DMS153 treated with DMSO at 0.1 percent for 48 hours (cell line): ENCODE measurements around the gene AGRN.
A peak's percentile ranks its signal among the peaks of the same experiment; 100 is the strongest.
"Not testable (repeated sequence)": the region's sequence is repeated elsewhere in the genome, so short reads cannot be mapped to it uniquely, and the experiment has no call there.

Source experiments
- DNase-seq: peaks from one replicate; lab custom pipeline; 2025; ENCODE audit not compliant: unreplicated experiment; lab: John Stamatoyannopoulos, UW

Gene AGRN

GRCh38 chr1:1020000-1020404 is at the start of gene AGRN:
TSS of gene AGRN (plus strand) at chr1:1020120. CDS start at chr1:1020173, 53 bp downstream.
- no peak for DNase-seq

DNA sequence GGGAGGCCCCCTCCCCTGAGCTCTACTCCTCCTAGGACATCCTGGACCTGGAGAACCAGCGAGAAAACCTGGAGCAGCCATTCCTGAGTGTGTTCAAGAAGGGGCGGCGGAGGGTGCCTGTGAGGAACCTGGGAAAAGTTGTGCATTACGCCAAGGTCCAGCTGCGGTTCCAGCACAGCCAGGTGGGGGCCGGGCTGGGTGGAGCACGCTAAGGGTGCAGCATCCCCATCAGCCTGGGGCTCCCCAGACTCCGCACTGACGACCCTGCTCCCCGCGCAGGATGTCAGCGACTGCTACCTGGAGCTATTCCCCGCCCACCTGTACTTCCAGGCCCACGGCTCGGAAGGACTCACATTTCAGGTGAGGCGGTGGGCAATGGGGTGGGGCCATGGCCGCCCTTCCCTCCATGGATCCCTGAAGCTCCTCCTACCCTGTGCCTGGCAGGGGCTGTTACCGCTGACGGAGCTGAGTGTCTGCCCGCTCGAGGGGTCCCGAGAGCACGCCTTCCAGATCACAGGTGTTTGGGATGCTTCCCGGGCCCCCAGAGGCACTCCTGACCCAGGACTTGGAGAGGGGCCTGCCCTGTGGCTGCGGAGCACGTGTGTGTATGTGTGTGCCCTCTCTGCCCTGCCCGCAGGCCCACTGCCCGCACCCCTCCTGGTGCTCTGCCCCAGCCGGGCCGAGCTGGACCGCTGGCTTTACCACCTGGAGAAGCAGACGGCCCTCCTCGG is 49.5 kb upstream of the AGRN start:
- no peak for DNase-seq

- DNase-seq = no peak
Observed at GRCh38 chr1:970973-971730, 48.8 kb upstream of the AGRN start.

DNA sequence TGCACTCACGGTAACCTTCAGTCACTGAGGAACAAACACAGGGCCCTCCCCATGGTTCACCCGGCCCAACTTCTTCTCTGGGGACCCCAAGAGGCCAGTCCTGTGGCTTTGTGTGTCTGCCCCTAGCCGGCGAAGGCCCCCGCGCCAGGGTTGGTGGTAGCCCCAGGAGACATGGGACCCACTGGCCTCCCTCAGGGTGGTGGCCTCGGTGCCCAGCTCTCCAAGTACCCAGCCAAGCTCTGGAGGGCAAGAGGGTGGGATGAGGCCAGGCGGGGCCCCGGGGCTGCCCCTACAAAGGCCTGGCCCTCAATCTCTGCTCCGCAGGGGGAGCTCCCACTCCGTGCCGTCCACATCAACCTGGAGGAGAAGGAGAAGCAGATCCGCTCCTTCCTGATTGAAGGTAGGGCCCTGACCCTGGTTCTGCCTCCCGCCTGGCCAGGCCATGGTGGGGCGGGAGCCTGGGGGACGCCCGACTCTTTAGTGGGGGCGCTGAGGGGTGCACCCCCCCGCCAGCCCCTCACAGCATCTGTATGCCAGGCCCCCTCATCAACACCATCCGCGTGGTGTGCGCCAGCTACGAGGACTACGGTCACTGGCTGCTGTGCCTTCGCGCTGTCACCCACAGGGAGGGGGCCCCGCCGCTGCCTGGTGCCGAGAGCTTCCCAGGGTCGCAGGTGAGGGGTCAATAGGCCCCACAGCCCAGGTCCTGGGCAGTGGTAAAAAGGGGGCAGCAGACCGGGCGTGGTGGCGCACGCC is 48.0 kb upstream of the AGRN start:
- no peak for DNase-seq

DNA sequence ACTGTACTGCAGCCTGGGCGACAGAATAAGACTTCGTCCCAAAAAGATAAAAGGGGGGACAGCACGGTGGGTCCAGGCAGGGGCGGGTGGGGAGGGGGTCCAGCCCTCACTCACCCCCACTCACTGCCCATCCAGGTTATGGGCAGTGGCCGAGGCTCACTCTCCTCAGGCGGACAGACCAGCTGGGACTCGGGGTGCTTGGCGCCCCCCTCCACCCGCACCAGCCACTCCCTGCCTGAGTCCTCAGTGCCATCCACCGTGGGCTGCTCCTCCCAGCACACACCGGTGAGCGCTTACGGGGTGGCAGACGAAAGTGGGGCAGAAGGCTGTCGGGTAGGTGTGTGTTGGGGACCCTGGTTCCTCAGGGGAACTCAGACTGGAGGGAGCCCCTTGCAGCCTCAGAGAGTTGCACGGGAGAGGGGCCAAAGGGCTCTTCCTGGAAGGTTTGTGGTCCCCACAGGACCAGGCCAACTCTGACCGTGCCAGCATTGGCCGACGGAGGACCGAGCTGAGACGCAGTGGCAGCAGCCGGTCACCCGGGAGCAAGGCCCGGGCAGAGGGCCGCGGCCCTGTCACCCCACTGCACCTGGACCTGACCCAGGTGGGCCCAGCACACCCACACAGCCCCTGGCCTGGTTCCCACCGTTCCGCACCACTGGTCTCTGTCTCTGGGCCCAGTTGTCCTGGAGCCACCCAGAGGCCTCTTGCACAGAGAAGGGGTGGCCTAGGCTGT is 47.0 kb upstream of the AGRN start:
- DNase-seq = no peak

DNA sequence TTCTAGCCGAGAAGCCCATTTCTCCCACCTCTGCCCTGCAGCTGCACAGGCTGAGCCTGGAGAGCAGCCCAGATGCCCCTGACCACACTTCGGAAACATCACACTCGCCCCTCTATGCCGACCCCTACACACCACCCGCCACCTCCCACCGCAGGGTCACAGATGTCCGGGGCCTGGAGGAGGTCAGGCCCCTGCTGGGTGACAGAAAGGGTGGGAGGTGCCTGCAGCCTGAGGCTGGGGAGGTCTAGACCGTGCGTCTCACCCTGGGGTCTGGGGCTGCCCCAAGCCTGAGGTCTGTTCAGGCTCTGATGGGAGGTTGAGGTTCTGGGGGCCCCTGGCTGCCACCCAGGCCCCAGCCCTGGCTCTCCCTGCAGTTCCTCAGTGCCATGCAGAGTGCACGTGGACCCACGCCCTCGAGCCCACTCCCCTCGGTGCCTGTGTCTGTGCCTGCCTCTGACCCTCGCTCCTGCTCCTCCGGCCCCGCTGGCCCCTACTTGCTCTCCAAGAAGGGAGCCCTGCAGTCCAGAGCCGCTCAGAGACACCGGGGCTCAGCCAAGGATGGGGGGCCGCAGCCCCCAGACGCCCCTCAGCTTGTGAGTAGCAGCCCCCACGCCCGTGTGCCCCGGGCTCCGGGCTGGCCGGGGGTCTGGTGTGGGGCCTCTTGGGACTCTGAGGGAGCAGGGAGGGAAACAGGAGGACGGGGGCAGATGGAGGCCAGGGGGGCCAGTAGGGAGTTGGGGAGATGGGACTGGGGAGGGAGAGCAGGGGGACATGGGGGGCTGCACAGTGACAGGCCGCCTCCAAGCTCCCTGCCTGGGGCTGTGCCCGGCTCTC is 46.2 kb upstream of the AGRN start:
- no peak for DNase-seq

DNA sequence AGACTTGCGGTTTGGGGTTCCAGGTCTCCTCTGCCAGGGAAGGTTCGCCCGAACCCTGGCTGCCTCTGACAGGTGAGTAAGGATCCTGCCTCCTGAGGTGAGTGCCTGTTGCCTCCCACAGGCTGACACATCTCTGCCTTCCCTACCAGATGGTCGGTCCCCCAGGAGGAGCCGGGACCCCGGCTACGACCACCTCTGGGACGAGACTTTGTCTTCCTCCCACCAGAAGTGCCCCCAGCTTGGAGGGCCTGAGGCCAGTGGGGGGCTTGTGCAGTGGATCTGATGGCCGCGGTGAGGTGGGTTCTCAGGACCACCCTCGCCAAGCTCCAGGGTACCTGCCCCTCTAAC is 45.7 kb upstream of the AGRN start:
- DNase-seq = no peak

DNA sequence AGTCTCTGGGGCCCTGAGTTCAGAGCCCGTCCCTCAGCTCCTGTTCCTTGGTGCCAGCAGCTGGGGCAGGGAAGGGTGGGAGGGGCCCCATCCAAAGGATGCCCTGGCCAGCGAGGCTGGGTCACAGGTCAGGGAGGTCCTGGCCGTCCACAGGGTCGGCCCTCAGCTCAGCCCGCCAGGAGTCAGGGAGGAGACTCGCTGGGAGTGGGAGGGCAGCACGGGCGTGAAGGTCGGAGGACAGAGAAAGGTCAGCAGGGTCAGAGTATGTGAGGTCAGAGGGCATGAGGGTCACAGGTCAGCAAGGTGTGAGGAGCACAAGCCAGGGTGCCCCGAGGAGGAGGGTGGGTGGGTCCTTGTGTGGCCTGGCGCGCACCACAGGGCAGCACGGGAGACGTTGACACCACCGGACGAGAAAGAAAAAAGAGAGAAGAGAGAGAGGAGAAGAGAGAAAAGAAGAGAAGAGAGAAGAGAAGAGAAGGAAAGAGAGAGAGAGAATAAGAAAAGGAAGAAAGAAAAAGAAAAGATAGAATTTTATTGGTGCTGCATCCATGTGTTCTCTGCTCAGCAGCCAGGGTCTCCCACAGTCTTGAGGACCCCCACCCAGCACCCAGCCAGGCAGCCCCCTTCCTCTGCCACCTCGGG is 45.1 kb upstream of the AGRN start:
- DNase-seq = no peak

- DNase-seq = no peak
Observed at GRCh38 chr1:975365-975764, 44.6 kb upstream of the AGRN start.

DNA sequence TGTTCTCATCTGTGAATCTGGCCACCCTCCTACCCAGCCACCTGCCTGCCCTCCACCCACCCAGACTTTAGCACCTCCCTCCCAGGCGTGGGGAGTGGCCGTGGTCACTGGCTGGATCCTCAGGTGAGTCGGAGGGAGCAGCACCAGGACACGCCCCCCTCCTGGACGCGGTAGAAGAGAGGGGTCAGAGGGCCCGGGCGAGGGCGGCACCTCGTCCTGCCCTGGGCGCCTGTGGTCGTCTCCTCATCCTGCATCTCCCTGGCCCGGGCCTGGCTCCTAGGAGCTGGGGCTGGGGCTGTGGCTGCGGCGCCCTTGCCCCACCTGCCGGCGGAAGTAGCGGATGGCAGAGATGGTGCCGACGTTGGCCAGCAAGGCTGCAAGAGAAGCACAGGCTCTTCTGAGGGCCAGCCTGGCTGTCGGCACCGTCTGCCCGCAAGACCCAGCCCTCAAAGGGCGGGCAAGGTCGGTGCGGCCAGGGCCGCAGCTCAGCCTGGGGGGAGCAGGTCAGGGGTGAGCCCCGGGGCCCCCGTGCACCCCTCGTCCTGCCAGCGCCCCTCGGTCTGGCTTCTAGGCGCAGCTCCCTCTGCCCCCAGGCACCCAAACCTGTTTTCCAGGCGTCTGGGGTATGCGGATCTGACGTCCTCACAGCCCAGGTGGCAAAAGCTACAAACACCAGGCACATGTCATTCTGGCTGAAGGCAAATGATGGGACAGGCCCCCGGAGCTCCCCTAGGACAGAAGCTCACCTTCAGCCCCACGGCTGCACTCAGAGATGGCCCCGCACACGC is 43.8 kb upstream of the AGRN start:
- DNase-seq = peak; percentile 54

DNA sequence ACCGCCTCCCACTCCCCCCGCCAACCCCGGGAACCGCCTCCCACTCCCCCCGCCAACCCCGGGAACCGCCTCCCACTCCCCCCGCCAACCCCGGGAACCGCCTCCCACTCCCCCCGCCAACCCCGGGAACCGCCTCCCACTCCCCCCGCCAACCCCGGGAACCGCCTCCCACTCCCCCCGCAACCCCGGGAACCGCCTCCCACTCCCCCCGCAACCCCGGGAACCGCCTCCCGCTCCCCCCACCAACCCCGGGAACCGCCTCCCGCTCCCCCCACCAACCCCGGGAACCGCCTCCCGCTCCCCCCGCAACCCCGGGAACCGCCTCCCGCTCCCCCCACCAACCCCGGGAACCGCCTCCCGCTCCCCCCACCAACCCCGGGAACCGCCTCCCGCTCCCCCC is 43.1 kb upstream of the AGRN start:
- DNase-seq = not testable (repeated sequence)

DNA sequence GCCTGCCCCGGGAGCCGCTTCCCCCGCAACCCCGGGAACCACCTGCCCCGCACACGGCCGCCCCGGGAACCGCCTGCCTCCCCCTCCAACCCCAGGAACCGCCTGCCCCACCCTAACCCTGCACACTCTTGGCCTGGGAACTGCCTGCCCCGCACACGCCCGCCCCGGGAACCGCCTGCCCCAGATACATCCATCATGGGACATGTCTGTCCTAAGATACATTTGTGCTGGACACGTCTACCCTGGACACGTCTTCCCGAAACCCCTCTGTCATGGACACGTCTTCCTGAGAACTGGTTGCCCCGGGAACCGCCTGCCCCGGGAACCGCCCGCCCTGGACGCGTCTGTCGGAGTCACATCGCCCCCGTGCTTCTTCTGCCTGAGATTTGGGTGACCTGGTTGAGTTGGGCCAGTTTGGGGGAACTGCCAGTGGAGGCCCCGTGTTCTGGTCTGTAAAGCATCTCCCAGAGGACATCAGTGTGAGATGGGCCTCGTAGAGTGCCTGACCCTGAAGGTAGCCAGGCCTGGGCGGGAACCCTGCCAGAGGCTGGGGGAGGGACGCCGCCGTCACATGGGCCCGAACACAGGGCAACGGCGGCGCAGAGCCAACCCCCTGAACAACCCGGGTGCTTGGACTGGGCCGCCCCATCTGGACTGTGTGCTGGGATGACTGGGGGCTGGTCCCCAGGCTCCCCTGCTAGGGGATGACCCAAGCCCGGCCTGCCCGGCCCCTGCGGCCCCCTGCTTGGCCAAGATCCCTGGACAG is 41.7 kb upstream of the AGRN start:
- no peak for DNase-seq

DNA sequence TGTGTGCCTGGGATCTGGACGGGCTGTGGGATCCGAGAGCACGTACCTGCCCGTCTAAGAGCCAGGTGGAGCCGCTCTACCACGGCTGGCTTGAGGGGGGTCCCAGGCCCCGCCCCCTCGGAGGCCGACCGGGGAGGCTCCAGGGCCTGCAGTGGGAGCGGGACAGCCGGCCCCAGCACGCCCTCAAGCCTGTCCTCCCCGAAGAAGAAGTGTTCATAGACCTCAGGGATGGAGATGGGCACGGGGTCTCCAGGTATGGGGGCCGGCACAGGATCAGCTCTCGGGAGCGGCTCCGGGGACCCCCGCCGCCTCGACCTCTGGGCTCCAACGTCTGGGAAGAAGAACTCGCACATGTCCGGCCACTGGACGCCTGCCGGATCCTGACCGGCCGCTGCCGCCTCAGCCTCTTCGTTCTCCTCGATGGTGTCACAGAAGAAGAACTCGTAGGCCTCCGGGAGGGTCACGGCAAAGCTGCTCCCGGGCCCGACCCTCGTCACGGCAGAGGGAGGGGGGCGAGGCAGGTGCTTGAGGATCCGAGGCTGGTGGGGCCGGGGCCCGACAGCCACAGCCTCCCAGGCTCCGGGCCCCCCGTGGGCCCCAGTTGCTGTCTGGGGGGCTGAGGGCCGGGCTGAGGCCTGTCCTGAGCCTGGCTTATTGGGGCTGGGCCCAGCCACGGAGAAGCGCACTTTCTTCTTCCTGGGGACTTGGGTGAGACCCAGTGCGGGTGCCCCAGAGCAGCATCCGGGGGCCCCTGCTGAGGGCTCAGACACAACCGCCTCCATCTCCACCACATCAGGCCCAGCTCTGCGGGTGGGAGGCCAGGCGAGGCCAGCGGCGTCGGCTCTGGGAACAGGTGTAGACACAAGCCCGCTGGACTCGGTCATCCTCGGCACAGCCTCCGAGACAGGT is 40.8 kb upstream of the AGRN start:
- no peak for DNase-seq

DNA sequence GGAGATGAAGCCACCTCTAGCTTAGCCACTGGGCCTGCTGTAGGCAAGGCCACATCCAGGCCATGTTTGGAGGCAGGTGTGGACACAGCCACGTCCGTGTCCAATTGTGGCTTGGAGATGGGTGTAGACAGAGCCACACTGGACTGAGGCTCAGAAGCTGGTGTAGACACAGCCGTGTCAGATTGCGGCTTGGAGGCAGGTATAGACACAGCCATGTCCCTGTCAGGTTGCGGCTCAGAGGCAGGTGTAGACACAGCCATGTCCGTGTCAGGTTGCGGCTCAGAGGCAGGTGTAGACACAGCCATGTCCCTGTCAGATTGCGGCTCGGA is 40.2 kb upstream of the AGRN start:
- no peak for DNase-seq

- no peak for DNase-seq
Observed at GRCh38 chr1:980137-980571, 39.8 kb upstream of the AGRN start.

DNA sequence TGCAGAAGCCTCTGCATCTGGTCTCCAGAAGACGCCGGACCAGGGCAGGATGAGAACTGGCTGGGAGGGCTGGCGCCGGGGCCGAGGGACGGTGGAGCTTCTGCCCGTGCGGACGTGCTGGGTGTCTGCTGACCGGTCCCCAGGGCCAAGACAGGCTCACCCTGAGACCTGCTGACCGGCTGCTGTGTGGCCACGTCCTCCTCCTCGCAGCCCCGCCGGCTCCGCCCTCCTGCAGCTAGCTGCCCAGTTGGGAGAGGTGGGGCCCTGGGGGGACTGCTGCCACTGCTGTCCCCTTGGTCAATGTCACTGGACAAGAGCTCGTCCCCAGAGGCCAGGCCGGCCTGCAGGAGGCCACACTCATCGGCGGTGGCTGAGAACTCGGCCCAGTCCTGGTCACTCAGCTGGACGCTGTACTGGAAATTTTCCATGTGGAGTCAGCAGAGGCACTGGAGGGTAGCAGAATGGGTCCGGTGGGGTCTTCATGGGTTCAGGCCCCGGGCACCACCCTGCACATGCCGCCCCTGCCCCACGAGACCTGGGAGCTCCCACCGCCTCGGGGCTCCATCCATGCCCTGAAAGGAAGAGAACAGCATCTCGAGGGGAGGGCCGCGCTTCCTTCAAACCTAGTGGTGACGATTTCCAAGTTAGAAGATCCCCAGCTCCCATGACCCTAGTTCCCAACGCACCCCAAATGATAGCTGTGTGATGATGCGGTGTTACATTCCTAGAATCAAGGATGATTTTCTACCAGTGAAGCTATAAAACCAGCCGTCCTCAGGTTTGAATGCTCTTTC is 39.1 kb upstream of the AGRN start:
- no peak for DNase-seq

GRCh38 chr1:981491-981954 is 38.4 kb upstream of the AGRN start:
- DNase-seq = no peak
